Endodermal cell (in vitro differentiated cells): ENCODE measurements around the gene URB1. TPM values are rescaled to one million over a fixed set of nuclear protein-coding genes. Genes with fewer than 3 reads are reported as not detected.
A peak's percentile ranks its signal among the peaks of the same experiment; 100 is the strongest.

Experiments
- DNase-seq: peaks from one replicate; pipeline ENCODE4 v3.0.0-alpha.2; 2017
- H3K27ac ChIP-seq: 2 replicates; pipeline ENCODE4 v1.5.1; 2013; ENCODE audit warnings: mild to moderate bottlenecking, low read depth, low read length, moderate library complexity
- H3K27me3 ChIP-seq: 2 replicates; pipeline ENCODE4 v1.6.1; 2013; ENCODE audit warnings: mild to moderate bottlenecking, low read length, moderate library complexity; ENCODE audit not compliant: insufficient read depth, control insufficient read depth, poor library complexity, severe bottlenecking
- H3K36me3 ChIP-seq: 2 replicates; pipeline ENCODE4 v1.7.0; 2013; ENCODE audit warnings: mild to moderate bottlenecking, low read length, moderate library complexity; ENCODE audit not compliant: control insufficient read depth, insufficient read depth
- H3K4me1 ChIP-seq: one replicate; pipeline ENCODE4 v1.7.0; 2013; ENCODE audit warnings: low read length; ENCODE audit not compliant: control insufficient read depth, insufficient read depth
- H3K4me3 ChIP-seq: 2 replicates; pipeline ENCODE4 v1.5.1; 2013; ENCODE audit warnings: mild to moderate bottlenecking, low read length, moderate library complexity
- H3K9ac ChIP-seq: 2 replicates; pipeline ENCODE4 v1.6.1; 2013; ENCODE audit warnings: mild to moderate bottlenecking, low read length, moderate library complexity; ENCODE audit not compliant: poor library complexity, severe bottlenecking; ENCODE audit errors: extremely low read depth
- H3K9me3 ChIP-seq: 2 replicates; pipeline ENCODE4 v1.6.1; 2013; ENCODE audit warnings: mild to moderate bottlenecking, low read length, moderate library complexity; ENCODE audit not compliant: control insufficient read depth
- H3K27ac Mint-ChIP-seq: 2 replicates; pipeline ENCODE4 v1.8.0; 2020; ENCODE audit warnings: mixed read lengths
- H3K27me3 Mint-ChIP-seq: 2 replicates; pipeline ENCODE4 v1.8.0; 2021; ENCODE audit warnings: mild to moderate bottlenecking, mixed read lengths; ENCODE audit not compliant: insufficient read depth
- H3K36me3 Mint-ChIP-seq: 2 replicates; pipeline ENCODE4 v1.8.0; 2020; ENCODE audit warnings: low read depth, mixed read lengths
- H3K4me1 Mint-ChIP-seq: 2 replicates; pipeline ENCODE4 v1.8.0; 2020; ENCODE audit warnings: mixed read lengths
- H3K4me3 Mint-ChIP-seq: 2 replicates; pipeline ENCODE4 v1.8.0; 2020; ENCODE audit warnings: mild to moderate bottlenecking, moderate library complexity, mixed read lengths
- H3K9me3 Mint-ChIP-seq: 2 replicates; pipeline ENCODE4 v1.8.0; 2020; ENCODE audit warnings: mild to moderate bottlenecking, mixed read lengths
- CTCF ChIP-seq: fragments of 200-600 bp; sonication (generic); conservative IDR thresholded peaks from 2 replicates; pipeline ENCODE4 v1.5.0; 2021; ENCODE audit warnings: antibody characterized with exemption, mild to moderate bottlenecking
- WGBS, 2 experiments: methylation state at CpG; one replicate each; pipeline versions ENCODE4 v1.1.5 to v1.1.7; 2013; ENCODE audit warnings: missing lambda C conversion rate in 2 of 2, mixed read lengths in 1 of 2; ENCODE audit not compliant: insufficient coverage in 1 of 2, insufficient read length in 1 of 2; 5-methylcytosine and 5-hydroxymethylcytosine counted together
- total RNA-seq, 2 donors: library from RNA; stranded (reverse); fragmentation: NEBNext Ultra II Directional in 1 of 2; extraction: Animal tissue kit (Norgen Biotek cat#: 25700) in 1 of 2; gene quantifications; 2 replicates in 1 of 2; 3 replicates in 1 of 2; pipeline ENCODE4 v1.2.1, GENCODE V29; 2021

Gene URB1
- total RNA-seq, 2 donors from 2014 or later = 9.4 to 14.0 TPM

GRCh38 chr21:32380940-32381339 lies 11.9 kb downstream of the URB1 start:
- no peak overlapping the region for H3K4me3 Mint-ChIP-seq
- H3K27me3 Mint-ChIP-seq = no peaks in the 10 kb centered on the region
- no peaks in the 10 kb centered on the region for H3K4me1 ChIP-seq
- DNase-seq = no peak
- no peak overlapping the region for H3K9ac ChIP-seq
- no peak overlapping the region for H3K4me3 ChIP-seq
- 68 to 82% methylated on average over 2 to 4 of the region's 4 CpGs for WGBS, 2 experiments
- no peak overlapping the region for H3K27ac Mint-ChIP-seq
- no peak overlapping the region for H3K27ac ChIP-seq
- no peaks in the 10 kb centered on the region for H3K4me1 Mint-ChIP-seq
- peaks cover 83% of the 10 kb centered on the region for H3K36me3 ChIP-seq
- peaks cover 76% of the 10 kb centered on the region for H3K36me3 Mint-ChIP-seq
- TF ChIP-seq CTCF = no peak
- no peaks in the 10 kb centered on the region for H3K27me3 ChIP-seq
- H3K9me3 Mint-ChIP-seq = no peaks in the 10 kb centered on the region
- H3K9me3 ChIP-seq = no peaks in the 10 kb centered on the region

GRCh38 chr21:32378956-32379355 lies 13.9 kb downstream of the URB1 start:
- Histone ChIP-seq H3K4me3 (no peak overlapping the region), H3K36me3 (peaks cover 86% of the 10 kb centered on the region), H3K27me3 (no peaks in the 10 kb centered on the region), H3K27ac (no peak overlapping the region), H3K9ac (no peak overlapping the region), H3K4me1 (no peaks in the 10 kb centered on the region), H3K9me3 (no peaks in the 10 kb centered on the region)
- Mint-ChIP-seq H3K36me3 (peaks cover 64% of the 10 kb centered on the region), H3K27me3 (no peaks in the 10 kb centered on the region), H3K4me1 (no peaks in the 10 kb centered on the region), H3K9me3 (no peaks in the 10 kb centered on the region), H3K27ac (no peak overlapping the region), H3K4me3 (no peak overlapping the region)
- no peak for TF ChIP-seq CTCF
- DNase-seq = no peak
- WGBS, 2 experiments = 89% methylated on average over 5 of the region's 5 CpGs

- Histone ChIP-seq H3K4me3 (no peak overlapping the region), H3K27ac (no peak overlapping the region), H3K4me1 (no peaks in the 10 kb centered on the region), H3K9me3 (no peaks in the 10 kb centered on the region), H3K36me3 (peaks cover 84% of the 10 kb centered on the region), H3K9ac (no peak overlapping the region), H3K27me3 (no peaks in the 10 kb centered on the region)
- H3K27ac Mint-ChIP-seq = peak overlapping the region; percentile 64
- no peak overlapping the region for H3K4me3 Mint-ChIP-seq
- TF ChIP-seq CTCF = no peak
- H3K9me3 Mint-ChIP-seq = no peaks in the 10 kb centered on the region
- H3K27me3 Mint-ChIP-seq = no peaks in the 10 kb centered on the region
- 87 to 92% methylated on average over 7 of the region's 7 CpGs for WGBS, 2 experiments
- no peak for DNase-seq
- no peaks in the 10 kb centered on the region for H3K4me1 Mint-ChIP-seq
- H3K36me3 Mint-ChIP-seq = peaks cover 56% of the 10 kb centered on the region
Measured at GRCh38 chr21:32377991-32378390, 14.8 kb downstream of the URB1 start.
